GM12801 (cell line): ENCODE data around the gene NUDT6.

Experiments
- TF ChIP-seq, protein P1 (sequence below): IDR thresholded peaks from one replicate; pipeline ENCODE4 v1.5.1; 2011; ENCODE audit warnings: control low read depth; ENCODE audit not compliant: insufficient read length; ENCODE audit errors: extremely low read depth

NUDT6 gene

GRCh38 chr4:122900314-122900713 is 22.1 kb downstream of the NUDT6 start:
- TF ChIP-seq, protein P1, sequence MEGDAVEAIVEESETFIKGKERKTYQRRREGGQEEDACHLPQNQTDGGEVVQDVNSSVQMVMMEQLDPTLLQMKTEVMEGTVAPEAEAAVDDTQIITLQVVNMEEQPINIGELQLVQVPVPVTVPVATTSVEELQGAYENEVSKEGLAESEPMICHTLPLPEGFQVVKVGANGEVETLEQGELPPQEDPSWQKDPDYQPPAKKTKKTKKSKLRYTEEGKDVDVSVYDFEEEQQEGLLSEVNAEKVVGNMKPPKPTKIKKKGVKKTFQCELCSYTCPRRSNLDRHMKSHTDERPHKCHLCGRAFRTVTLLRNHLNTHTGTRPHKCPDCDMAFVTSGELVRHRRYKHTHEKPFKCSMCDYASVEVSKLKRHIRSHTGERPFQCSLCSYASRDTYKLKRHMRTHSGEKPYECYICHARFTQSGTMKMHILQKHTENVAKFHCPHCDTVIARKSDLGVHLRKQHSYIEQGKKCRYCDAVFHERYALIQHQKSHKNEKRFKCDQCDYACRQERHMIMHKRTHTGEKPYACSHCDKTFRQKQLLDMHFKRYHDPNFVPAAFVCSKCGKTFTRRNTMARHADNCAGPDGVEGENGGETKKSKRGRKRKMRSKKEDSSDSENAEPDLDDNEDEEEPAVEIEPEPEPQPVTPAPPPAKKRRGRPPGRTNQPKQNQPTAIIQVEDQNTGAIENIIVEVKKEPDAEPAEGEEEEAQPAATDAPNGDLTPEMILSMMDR: no peak

- TF ChIP-seq, protein P1: no peak
Measured at GRCh38 chr4:122899682-122900081, 22.7 kb downstream of the NUDT6 start.

DNA sequence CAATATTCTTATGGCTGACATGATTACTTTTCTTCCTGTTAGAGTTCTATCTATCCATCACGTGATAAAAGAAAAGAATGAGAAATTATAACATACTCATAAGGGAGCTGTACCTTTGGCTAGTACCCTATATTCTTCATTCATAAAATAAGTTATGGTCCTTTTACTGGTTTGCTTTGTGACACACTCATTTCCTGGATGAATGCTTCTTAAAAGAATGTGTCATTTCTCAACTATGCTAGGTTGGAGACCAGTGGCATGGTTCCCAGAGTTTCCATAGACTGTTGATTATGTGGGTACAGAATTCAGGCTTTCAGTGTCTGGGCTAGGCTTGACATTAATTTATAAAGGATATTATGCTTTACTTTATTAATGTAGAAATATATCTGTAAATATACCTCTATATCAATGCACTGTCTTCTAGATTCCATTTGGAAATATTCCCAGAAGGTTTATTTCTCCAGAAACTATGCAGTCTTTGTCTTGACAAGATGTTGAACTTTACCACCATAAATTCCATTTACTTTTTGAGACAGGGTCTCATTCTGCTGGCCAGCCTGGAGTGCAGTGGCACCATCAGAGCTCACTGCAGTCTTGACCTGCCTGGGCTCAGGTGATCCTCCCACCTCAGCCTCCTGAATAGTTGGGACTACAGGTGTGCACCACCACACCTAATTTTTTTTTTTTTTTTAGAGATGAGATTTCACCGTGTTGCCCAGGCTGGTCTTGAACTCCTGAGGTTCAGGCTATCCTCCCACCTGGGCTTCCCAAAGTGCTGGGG is 23.8 kb downstream of the NUDT6 start:
- TF ChIP-seq, protein P1: no peak

DNA sequence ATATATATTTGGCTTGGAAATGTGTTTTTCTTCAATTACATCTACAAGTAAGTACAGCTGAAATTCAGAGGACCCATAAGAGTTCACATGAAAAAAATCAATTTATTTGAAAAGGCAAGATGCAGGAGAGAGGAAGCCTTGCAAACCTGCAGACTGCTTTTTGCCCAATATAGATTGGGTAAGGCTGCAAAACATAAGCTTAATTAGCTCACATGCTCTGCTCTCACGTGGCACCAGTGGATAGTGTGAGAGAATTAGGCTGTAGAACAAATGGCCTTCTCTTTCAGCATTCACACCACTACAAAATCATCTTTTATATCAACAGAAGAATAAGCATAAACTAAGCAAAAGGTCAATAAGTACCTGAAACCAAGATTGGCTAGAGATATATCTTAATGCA is 26.1 kb downstream of the NUDT6 start:
- TF ChIP-seq, protein P1: no peak

DNA sequence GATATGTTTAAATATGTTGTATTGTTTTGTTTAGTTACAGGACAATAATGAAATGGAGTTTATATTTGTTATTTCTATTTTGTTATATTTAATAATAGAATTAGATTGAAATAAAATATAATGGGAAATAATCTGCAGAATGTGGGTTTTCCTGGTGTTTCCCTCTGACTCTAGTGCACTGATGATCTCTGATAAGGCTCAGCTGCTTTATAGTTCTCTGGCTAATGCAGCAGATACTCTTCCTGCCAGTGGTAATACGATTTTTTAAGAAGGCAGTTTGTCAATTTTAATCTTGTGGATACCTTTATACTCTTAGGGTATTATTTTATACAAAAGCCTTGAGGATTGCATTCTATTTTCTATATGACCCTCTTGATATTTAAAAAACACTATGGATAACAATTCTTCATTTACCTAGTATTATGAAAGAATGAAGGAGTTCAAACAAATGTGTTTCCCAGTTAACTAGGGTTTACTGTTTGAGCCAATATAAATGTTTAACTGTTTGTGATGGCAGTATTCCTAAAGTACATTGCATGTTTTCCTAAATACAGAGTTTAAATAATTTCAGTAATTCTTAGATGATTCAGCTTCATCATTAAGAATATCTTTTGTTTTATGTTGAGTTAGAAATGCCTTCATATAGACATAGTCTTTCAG is 26.9 kb downstream of the NUDT6 start:
- TF ChIP-seq, protein P1: no peak

GRCh38 chr4:122894827-122895226 is 27.6 kb downstream of the NUDT6 start:
- TF ChIP-seq, protein P1: no peak

GRCh38 chr4:122890147-122890795 is 32.1 kb downstream of the NUDT6 start:
- TF ChIP-seq, protein P1: no peak
